ENCODE results near the gene MEF2C. TPM values are rescaled to one million over a fixed set of nuclear protein-coding genes. Genes with fewer than 3 reads are reported as not detected.

The MEF2C gene
- total and polyA plus RNA-seq, 2 experiments from 2014 or later = 0.97 to 1.6 TPM

DNA sequence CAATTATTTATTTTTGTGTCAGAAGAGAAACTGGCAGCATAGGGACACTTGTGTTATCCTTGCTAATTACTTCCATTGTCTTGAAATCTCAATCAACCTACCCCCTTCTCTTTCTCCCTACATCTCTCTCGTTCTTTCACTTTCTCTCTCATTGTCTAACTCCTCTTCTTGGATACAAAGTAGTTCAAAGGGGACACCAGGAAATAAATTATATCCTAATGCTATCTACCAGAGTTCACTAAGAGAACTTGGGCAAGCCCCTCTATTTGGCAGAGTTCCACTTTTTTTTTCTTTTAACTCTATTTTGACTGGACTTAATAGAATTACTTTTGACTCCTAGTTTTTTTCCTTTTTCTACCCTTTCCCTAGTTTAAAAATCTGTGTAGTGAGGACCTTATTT is 102.2 kb downstream of the MEF2C start:
- peaks cover 21% of the 10 kb centered on the region for H3K4me1 Mint-ChIP-seq
- Histone ChIP-seq H4K20me1 (replicated peaks; ENCODE audit: insufficient read depth) (no peaks in the 10 kb centered on the region; the same call in 1 of the 2 replicates), H3K9me2 (ENCODE audit: insufficient read depth) (no peaks in the 10 kb centered on the region), H3K79me2 (replicated peaks; ENCODE audit: insufficient read depth) (no peaks in the 10 kb centered on the region), H3K27me3 (ENCODE audit: insufficient read depth) (no peaks in the 10 kb centered on the region), H3K36me3 (ENCODE audit: insufficient read depth) (no peaks in the 10 kb centered on the region), H3K4me2 (no peak overlapping the region), H3K4me1 (ENCODE audit: insufficient read depth) (peaks cover 20% of the 10 kb centered on the region), H3K27ac (ENCODE audit: low read depth) (no peak overlapping the region), H2AFZ (no peak overlapping the region), H3F3A (replicated peaks; ENCODE audit: low read depth) (no peaks in the 10 kb centered on the region), H3K4me3 (no peak overlapping the region)
- peaks cover 6% of the 10 kb centered on the region for H3K27me3 Mint-ChIP-seq (ENCODE audit: insufficient read depth, low read depth, poor library complexity)
- no peak for ATAC-seq
- TF ChIP-seq NANOG (IDR thresholded peaks at IDR 0.05; ENCODE audit: borderline replicate concordance) (no peak), EZH2phosphoT487 (IDR thresholded peaks at IDR 0.05; ENCODE audit: unreplicated experiment) (no peak), EZH2 (IDR thresholded peaks at IDR 0.05; ENCODE audit: low read depth, unreplicated experiment) (no peak), JUNB (IDR thresholded peaks at IDR 0.05; ENCODE audit: unreplicated experiment) (no peak), ZNF331 (CRISPR knock-in tag; IDR thresholded peaks at IDR 0.05; ENCODE audit: low read depth) (no peak), CREB1 (CRISPR knock-in tag; IDR thresholded peaks at IDR 0.05; ENCODE audit: low read depth) (no peak), ZNF114 (CRISPR knock-in tag; IDR thresholded peaks at IDR 0.05) (no peak), POLR2AphosphoS5 (IDR thresholded peaks at IDR 0.05; ENCODE audit: low read depth) (no peak)
- TF ChIP-seq, protein P1, sequence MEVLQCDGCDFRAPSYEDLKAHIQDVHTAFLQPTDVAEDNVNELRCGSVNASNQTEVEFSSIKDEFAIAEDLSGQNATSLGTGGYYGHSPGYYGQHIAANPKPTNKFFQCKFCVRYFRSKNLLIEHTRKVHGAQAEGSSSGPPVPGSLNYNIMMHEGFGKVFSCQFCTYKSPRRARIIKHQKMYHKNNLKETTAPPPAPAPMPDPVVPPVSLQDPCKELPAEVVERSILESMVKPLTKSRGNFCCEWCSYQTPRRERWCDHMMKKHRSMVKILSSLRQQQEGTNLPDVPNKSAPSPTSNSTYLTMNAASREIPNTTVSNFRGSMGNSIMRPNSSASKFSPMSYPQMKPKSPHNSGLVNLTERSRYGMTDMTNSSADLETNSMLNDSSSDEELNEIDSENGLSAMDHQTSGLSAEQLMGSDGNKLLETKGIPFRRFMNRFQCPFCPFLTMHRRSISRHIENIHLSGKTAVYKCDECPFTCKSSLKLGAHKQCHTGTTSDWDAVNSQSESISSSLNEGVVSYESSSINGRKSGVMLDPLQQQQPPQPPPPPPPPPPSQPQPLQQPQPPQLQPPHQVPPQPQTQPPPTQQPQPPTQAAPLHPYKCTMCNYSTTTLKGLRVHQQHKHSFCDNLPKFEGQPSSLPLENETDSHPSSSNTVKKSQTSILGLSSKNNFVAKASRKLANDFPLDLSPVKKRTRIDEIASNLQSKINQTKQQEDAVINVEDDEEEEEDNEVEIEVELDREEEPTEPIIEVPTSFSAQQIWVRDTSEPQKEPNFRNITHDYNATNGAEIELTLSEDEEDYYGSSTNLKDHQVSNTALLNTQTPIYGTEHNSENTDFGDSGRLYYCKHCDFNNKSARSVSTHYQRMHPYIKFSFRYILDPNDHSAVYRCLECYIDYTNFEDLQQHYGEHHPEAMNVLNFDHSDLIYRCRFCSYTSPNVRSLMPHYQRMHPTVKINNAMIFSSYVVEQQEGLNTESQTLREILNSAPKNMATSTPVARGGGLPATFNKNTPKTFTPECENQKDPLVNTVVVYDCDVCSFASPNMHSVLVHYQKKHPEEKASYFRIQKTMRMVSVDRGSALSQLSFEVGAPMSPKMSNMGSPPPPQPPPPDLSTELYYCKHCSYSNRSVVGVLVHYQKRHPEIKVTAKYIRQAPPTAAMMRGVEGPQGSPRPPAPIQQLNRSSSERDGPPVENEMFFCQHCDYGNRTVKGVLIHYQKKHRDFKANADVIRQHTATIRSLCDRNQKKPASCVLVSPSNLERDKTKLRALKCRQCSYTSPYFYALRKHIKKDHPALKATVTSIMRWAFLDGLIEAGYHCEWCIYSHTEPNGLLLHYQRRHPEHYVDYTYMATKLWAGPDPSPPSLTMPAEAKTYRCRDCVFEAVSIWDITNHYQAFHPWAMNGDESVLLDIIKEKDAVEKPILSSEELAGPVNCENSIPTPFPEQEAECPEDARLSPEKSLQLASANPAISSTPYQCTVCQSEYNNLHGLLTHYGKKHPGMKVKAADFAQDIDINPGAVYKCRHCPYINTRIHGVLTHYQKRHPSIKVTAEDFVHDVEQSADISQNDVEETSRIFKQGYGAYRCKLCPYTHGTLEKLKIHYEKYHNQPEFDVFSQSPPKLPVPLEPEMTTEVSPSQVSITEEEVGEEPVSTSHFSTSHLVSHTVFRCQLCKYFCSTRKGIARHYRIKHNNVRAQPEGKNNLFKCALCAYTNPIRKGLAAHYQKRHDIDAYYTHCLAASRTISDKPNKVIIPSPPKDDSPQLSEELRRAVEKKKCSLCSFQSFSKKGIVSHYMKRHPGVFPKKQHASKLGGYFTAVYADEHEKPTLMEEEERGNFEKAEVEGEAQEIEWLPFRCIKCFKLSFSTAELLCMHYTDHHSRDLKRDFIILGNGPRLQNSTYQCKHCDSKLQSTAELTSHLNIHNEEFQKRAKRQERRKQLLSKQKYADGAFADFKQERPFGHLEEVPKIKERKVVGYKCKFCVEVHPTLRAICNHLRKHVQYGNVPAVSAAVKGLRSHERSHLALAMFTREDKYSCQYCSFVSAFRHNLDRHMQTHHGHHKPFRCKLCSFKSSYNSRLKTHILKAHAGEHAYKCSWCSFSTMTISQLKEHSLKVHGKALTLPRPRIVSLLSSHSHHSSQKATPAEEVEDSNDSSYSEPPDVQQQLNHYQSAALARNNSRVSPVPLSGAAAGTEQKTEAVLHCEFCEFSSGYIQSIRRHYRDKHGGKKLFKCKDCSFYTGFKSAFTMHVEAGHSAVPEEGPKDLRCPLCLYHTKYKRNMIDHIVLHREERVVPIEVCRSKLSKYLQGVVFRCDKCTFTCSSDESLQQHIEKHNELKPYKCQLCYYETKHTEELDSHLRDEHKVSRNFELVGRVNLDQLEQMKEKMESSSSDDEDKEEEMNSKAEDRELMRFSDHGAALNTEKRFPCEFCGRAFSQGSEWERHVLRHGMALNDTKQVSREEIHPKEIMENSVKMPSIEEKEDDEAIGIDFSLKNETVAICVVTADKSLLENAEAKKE (CRISPR knock-in tag; IDR thresholded peaks at IDR 0.05) = no peak
- TF ChIP-seq, protein P2, sequence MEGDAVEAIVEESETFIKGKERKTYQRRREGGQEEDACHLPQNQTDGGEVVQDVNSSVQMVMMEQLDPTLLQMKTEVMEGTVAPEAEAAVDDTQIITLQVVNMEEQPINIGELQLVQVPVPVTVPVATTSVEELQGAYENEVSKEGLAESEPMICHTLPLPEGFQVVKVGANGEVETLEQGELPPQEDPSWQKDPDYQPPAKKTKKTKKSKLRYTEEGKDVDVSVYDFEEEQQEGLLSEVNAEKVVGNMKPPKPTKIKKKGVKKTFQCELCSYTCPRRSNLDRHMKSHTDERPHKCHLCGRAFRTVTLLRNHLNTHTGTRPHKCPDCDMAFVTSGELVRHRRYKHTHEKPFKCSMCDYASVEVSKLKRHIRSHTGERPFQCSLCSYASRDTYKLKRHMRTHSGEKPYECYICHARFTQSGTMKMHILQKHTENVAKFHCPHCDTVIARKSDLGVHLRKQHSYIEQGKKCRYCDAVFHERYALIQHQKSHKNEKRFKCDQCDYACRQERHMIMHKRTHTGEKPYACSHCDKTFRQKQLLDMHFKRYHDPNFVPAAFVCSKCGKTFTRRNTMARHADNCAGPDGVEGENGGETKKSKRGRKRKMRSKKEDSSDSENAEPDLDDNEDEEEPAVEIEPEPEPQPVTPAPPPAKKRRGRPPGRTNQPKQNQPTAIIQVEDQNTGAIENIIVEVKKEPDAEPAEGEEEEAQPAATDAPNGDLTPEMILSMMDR (conservative IDR thresholded peaks at IDR 0.05; ENCODE audit: low read depth in 2 of 2) = no peak
- TF ChIP-seq, protein P3, sequence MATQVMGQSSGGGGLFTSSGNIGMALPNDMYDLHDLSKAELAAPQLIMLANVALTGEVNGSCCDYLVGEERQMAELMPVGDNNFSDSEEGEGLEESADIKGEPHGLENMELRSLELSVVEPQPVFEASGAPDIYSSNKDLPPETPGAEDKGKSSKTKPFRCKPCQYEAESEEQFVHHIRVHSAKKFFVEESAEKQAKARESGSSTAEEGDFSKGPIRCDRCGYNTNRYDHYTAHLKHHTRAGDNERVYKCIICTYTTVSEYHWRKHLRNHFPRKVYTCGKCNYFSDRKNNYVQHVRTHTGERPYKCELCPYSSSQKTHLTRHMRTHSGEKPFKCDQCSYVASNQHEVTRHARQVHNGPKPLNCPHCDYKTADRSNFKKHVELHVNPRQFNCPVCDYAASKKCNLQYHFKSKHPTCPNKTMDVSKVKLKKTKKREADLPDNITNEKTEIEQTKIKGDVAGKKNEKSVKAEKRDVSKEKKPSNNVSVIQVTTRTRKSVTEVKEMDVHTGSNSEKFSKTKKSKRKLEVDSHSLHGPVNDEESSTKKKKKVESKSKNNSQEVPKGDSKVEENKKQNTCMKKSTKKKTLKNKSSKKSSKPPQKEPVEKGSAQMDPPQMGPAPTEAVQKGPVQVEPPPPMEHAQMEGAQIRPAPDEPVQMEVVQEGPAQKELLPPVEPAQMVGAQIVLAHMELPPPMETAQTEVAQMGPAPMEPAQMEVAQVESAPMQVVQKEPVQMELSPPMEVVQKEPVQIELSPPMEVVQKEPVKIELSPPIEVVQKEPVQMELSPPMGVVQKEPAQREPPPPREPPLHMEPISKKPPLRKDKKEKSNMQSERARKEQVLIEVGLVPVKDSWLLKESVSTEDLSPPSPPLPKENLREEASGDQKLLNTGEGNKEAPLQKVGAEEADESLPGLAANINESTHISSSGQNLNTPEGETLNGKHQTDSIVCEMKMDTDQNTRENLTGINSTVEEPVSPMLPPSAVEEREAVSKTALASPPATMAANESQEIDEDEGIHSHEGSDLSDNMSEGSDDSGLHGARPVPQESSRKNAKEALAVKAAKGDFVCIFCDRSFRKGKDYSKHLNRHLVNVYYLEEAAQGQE (IDR thresholded peaks at IDR 0.05; ENCODE audit: unreplicated experiment) = no peak
- no peaks in the 10 kb centered on the region for H3K36me3 Mint-ChIP-seq (ENCODE audit: low read depth)
- DNase-seq (ENCODE audit: low spot score) = no peak
- H3K27ac Mint-ChIP-seq = no peak overlapping the region
- H3K4me3 Mint-ChIP-seq = no peak overlapping the region
- H3K9me3 Mint-ChIP-seq = no peaks in the 10 kb centered on the region
